ENCODE results near the gene NAB1.

DNA sequence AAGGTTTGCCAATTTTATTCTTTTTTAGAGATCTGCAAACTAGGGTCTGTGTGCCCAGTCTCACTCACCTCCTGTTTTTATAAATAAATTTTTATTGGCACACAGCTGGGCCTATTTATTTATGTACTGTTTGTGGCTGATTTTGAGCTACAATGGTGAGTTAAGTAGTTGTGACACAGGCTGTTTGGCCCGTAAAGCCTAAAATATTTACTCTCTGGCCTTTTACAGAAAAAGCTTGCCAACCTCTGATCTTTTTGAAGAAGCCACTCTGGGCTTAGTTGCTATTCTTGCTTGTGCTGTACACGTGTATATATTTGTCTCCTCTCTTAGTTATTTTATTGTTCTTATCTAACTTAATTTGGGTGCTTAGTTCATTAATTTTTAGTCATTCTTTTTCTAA is 14.5 kb downstream of the NAB1 start:
- TF ChIP-seq, protein P1, sequence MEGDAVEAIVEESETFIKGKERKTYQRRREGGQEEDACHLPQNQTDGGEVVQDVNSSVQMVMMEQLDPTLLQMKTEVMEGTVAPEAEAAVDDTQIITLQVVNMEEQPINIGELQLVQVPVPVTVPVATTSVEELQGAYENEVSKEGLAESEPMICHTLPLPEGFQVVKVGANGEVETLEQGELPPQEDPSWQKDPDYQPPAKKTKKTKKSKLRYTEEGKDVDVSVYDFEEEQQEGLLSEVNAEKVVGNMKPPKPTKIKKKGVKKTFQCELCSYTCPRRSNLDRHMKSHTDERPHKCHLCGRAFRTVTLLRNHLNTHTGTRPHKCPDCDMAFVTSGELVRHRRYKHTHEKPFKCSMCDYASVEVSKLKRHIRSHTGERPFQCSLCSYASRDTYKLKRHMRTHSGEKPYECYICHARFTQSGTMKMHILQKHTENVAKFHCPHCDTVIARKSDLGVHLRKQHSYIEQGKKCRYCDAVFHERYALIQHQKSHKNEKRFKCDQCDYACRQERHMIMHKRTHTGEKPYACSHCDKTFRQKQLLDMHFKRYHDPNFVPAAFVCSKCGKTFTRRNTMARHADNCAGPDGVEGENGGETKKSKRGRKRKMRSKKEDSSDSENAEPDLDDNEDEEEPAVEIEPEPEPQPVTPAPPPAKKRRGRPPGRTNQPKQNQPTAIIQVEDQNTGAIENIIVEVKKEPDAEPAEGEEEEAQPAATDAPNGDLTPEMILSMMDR (IDR thresholded peaks at IDR 0.05) = no peak
- TF ChIP-seq POLR2A (IDR thresholded peaks at IDR 0.05) = no peak
- TF ChIP-seq POLR2AphosphoS5 (IDR thresholded peaks at IDR 0.05) = no peak
- TF ChIP-seq EP300 (IDR thresholded peaks at IDR 0.05) = no peak

Measured in stomach (tissue), 4 donors.